GM20000 (cell line): ENCODE data around the gene PDRG1.

Experiments
- DNase-seq: peaks from one replicate; pipeline ENCODE4 v3.0.0; 2012; ENCODE audit warnings: low spot score
- CTCF ChIP-seq: IDR thresholded peaks from 2 replicates; pipeline ENCODE4 v1.5.1; 2012; ENCODE audit warnings: mild to moderate bottlenecking, control low read depth; ENCODE audit errors: extremely low read depth, missing control alignments

PDRG1 gene

GRCh38 chr20:31963889-31964288, 12.0 kb upstream of the PDRG1 start:
- no peak for DNase-seq
- no peak for TF ChIP-seq CTCF

GRCh38 chr20:31962761-31963160, 10.9 kb upstream of the PDRG1 start:
- DNase-seq = no peak
- TF ChIP-seq CTCF = no peak

GRCh38 chr20:31956556-31957526, 5.0 kb upstream of the PDRG1 start:
- no peak for TF ChIP-seq CTCF
- no peak for DNase-seq

GRCh38 chr20:31954500-31954899, 2.7 kb upstream of the PDRG1 start:
- TF ChIP-seq CTCF = no peak
- no peak for DNase-seq

- TF ChIP-seq CTCF = no peak
- DNase-seq = no peak
Observed at GRCh38 chr20:31953556-31954148, 1.8 kb upstream of the PDRG1 start.

- no peak for TF ChIP-seq CTCF
- DNase-seq = no peak
Observed at GRCh38 chr20:31951203-31951529, 680 bp downstream of the PDRG1 start.

- no peak for DNase-seq
- no peak for TF ChIP-seq CTCF
Observed at GRCh38 chr20:31949877-31950646, 1.8 kb downstream of the PDRG1 start.
